Brain pericyte (primary cell): ENCODE measurements around the gene CRELD1.
A peak's percentile ranks its signal among the peaks of the same experiment; 100 is the strongest.
"Not testable (repeated sequence)": the region's sequence is repeated elsewhere in the genome, so short reads cannot be mapped to it uniquely, and the experiment has no call there.

Source experiments
- DNase-seq: peaks from one replicate; pipeline ENCODE4 v3.0.0-alpha.2; 2012; ENCODE audit warnings: low read depth, low spot score

CRELD1 gene

DNA sequence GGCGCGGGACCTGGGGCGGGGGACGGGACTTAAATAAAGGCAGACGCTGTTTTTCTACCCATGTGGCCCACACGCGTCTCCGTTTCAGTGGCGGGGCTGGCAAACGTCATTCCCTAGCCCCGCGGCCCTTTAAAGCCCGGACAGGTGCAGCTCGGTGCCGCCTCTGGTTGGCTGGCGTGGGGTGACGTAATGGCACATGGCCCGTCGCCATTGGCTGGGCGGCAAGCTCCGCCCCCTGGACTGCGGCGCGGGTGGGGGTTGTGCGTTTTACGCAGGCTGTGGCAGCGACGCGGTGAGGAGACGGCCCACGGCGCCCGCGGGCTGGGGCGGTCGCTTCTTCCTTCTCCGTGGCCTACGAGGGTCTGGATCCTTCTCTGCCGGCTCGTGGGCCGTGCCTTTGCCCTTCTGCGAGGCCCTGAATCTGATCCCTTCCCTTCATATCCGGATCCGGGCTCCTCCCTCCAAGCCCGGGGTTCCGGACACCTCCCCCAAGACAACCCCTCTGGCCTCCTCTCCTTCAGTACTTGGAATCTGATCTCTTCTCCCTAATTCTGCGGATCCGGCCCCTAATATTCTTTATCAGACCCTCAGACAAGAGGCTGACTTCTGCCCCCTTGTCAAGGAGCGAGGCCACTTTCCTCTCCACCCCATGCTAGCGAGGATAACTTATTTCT is at the start of gene CRELD1:
TSS of gene CRELD1 (plus strand) at position 274 of the 674 bp plus-strand sequence. CDS start 605 bp downstream, outside the sequence.
- DNase-seq = peak; percentile 88

GRCh38 chr3:9884555-9885165 is 49.0 kb upstream of the CRELD1 start:
- no peak for DNase-seq

GRCh38 chr3:9886328-9886727 is 47.3 kb upstream of the CRELD1 start:
- DNase-seq = no peak

DNA sequence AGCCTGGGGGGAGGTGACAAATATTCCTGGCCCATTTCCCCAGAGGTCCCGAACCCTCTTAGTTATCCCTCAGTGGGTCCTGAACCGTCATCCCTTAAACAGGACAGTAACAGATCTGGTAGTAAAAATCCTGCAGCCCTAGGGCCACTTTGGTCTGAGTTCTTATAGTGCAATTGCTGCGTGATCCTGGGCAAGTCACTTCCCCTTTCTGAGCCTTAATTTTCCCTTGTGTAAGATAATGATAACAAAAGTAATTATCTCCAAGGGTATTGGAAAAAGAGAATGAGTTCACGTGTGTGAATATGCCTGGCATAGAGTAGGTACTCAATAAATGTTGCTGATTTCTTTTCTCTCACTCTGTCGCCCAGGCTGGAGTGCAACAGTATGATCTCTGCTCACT is 46.2 kb upstream of the CRELD1 start:
- no peak for DNase-seq

DNA sequence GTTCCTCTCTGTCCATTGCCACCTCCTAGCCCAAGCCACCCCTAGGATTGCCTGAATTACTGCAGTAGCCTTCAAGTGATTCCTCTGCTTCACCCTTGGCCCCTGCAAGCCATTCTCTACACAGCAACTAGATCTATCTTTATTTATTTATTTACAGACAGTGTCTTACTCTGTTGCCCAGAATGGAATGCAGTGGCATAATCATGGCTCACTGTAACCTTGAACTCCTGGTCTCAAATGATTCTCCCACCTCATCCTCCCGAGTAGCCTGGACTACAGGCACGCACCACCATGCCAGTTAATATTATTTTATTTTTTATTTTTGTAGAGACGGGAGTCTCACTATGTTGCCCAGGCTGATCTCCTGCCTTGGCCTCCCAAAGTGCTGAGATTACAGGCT is 45.1 kb upstream of the CRELD1 start:
- no peak for DNase-seq

- DNase-seq = no peak
Observed at GRCh38 chr3:9889405-9889804, 44.2 kb upstream of the CRELD1 start.

DNA sequence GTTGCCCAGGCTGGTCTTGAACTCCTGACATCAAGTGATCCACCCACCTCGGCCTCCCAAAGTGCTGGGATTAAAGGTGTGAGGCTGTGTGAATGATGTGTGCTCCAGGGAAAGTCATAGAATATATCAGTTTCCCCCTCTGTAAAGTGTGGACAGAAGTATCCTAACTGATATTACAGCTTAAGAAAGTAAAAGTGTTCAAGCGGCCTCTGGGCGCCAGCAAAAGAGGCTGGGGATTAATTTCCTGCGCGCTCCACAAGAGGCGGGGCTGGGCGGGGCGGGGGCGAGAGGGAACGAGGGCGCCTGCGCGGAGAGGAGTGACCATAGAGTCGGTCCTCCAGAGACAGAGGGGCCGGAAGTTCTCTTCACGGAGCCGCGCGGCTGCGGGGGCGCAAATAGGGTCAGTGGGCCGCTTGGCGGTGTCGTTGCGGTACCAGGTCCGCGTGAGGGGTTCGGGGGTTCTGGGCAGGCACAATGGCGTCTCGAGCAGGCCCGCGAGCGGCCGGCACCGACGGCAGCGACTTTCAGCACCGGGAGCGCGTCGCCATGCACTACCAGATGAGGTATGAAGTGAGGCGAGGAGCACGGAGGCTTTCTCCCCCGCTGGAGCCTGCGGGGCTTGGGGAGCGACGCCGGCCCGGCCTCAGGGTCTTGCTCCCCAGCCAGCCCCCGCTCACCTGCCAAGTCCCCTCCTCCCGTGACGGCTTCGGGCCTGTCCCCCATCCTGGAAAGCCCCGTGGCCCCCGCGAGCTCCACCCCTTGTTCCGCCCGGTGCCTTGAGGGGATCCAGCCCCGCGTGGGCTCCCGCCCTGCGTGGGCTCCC is 43.2 kb upstream of the CRELD1 start, which contains the start of gene JAGN1:
TSS of gene JAGN1 (plus strand) at position 362 of the 823 bp plus-strand sequence. CDS start at position 475, 113 bp downstream.
- peak; percentile 73 for DNase-seq

- no peak for DNase-seq
Observed at GRCh38 chr3:9891072-9891622, 42.5 kb upstream of the CRELD1 start.

DNA sequence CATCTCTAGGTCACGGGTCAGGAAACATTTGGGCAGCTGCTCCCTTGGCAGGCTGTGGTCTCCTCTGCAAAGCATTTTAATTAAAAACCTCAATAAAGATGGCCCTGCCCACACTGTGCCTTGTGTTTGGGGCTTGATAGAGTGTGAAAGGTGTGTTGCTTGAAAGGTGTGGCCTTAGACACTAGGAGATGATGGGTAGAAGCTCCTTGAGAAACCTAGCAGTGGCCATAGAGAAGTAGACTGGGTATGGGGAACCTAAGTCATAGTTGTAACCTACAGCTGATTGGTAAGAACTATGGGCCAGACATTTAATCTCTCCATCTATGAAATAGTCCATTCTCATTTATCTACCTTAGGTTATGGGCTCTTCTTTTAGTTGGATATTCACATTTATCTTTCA is 39.9 kb upstream of the CRELD1 start:
- DNase-seq = no peak

GRCh38 chr3:9895715-9896114 is 37.9 kb upstream of the CRELD1 start:
- DNase-seq = not testable (repeated sequence)

DNA sequence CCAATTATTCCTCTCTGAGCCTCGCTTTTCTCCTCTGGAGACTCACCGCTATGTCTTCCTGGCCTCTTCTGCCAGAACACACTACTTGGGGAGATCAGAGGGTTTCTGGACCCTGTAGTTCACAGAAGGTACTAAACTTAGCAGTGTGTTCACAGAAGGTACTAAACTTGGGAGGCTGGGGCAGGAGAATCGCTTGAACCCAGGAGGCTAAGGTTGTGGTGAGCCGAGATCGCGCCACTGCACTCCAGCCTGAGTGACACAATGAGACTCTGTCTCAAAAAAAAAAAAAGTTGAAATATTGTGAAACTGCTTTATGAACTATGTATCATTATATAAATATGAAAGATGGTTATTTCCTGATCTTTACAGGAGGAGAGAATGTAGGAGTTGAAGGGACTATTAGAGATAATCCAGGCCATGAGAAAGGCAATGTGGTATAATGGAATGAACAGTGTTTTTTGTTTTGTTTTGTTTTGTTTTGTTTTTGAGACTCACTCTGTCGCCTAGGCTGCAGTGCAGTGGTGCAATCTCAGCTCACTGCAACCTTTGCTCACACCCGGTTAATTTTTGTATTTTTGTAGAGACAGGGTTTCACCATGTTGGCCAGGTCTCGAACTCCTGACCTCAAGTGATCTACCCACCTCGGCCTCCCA is 36.8 kb upstream of the CRELD1 start:
- DNase-seq = not testable (repeated sequence)

DNA sequence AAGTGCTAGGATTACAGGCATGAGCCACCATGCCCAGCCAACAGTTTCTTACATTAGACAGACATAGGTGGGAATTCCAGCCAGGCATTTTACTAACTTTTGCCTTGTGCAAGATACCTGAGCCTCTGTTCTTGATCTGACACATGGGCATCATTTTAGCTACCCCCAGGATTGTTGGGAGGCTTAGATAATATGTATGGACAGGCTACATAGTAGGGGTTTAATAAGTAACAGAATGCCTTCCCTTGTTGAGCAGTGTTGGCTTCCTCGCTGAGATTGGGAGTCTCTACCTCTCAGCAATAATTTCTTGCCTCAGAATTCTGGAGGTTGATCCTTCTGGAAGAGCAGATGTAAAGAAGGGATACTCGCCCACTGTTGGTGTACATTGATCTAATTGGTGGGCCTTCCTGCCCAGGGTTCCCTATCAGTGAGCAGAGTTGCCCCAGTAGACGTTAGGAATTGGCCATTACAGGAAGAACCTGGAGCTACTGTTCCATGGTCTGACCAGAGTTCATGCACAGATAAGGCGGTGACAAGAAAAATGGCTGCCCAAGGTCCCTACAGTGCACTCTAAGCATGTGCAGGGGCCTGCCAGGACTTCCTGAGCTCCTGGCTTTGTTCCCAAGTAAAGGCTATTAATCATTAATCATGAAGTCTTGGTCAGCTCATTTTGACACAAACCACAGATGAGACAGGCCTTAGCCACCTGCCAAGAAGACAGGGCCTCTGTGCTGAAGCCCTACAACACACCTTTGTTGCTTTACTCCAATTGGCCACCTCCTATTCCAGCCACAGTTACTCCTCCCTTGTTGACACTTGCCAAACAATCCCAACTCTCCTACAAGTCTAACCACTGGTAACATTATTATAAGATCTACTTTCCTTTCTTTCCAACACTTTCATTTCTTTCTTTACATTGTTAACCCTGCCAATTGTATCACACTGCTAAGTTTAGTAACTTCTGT is 35.9 kb upstream of the CRELD1 start:
- no peak for DNase-seq

GRCh38 chr3:9898467-9899241 is 35.0 kb upstream of the CRELD1 start:
- no peak for DNase-seq

GRCh38 chr3:9899289-9899791 is 34.3 kb upstream of the CRELD1 start:
- no peak for DNase-seq

DNA sequence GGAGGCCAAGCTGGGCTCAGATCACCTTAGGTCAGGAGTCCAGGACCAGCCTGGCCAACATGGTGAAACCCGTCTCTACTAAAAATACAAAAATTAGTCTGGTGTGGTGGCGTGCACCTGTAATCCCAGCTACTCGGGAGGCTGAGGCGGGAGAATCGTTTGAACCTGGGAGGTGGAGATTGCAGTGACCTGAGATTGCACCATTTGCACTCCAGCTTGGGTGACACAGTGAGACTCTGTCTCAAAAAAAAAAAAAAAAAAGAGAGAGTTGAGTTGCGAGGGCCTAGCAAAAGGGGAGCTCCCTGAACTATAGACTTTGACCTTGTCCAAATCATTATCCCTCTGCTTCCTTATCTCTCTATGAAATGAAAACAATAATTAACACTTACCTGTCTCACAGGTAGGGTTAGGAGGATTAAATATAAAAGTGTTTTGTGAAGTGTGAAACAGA is 32.6 kb upstream of the CRELD1 start:
- DNase-seq = not testable (repeated sequence)

- no peak for DNase-seq
Observed at GRCh38 chr3:9901967-9902366, 31.7 kb upstream of the CRELD1 start.

DNA sequence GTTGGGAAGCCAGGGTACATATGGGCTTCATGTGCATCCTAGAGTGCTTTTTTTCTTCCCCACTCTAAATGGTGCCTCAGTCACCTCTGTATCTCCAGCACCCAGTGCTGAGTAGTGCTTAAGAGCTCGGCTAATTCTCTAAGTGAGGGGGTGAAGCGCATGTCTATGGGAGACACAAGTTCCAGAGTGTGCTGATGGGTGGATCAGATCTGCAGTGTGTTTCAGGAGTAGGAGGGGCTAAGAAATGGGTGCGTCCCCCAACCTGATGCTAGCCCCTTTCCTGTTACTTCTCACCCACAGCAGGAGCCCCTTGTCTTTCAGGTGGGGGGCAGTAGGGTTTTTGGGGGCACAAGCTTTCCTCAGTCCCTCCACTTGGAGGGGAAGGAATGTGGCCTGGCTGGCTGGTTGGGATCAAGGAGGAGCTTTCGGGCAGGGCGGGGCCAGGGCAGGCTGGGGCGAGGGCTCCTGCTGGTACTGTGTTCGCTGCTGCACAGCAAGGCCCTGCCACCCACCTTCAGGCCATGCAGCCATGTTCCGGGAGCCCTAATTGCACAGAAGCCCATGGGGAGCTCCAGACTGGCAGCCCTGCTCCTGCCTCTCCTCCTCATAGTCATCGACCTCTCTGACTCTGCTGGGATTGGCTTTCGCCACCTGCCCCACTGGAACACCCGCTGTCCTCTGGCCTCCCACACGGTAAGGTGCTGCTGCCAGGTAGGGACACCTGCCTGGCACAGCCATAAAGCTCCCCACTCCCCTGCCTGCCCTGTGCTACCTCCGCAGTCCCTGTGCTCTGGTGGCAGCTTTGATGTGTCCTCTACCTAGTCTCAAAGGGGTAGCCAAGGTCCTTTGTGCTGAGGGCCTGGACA is 31.0 kb upstream of the CRELD1 start, which contains the start of gene IL17RE:
TSS of gene IL17RE (plus strand) at position 477 of the 866 bp plus-strand sequence. CDS start at position 562, 85 bp downstream.
- no peak for DNase-seq

DNA sequence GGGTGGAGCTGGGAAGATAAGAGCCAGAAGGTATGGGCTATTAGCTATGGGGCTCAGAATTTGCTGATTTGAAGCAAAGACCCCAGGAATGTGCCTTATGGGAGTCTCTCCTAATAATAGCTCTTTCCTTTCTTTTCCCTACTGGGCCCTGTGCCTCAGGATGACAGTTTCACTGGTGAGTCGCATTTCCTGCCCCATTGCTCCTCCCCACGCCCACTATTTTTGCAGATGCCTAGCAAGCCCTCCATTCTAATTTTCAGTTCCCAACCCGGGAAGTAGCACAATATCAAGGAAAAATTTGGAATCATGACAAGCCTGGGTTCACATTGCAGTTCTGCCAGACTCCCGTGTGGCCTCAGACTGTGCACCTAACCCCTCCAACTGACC is 30.4 kb upstream of the CRELD1 start:
- no peak for DNase-seq
